ENCODE measurements around the gene TDRD10. TPM values are rescaled to one million over a fixed set of nuclear protein-coding genes. Genes with fewer than 3 reads are reported as not detected.

Gene TDRD10
- total and polyA plus RNA-seq, 2 of the 4 experiments (the other 2 are of a cell fraction): not detected

- Histone ChIP-seq H2AFZ (replicated peaks; ENCODE audit: low read length, poor library complexity) (no peak overlapping the region), H4K20me1 (ENCODE audit: insufficient read depth, low read length) (peaks cover 28% of the 10 kb centered on the region), H3K36me3 (ENCODE audit: control insufficient read depth, insufficient read depth, low read length) (peaks cover 56% of the 10 kb centered on the region), H3K27ac (ENCODE audit: insufficient read depth, low read length) (no peak overlapping the region), H3K27me3 (ENCODE audit: control insufficient read depth, insufficient read depth, low read length) (no peaks in the 10 kb centered on the region), H3K79me1 (ENCODE audit: low read depth in 1 of 2, low read length in 2 of 2) (peaks cover 0 to 17% of the 10 kb centered on the region in 2 experiments; a peak in 2 of 4 replicates), H3K14ac (replicated peaks; ENCODE audit: low read depth, low read length) (no peak overlapping the region), H2BK15ac (ENCODE audit: low read depth, low read length) (no peak overlapping the region), H3K9me1 (ENCODE audit: insufficient read depth, low read length) (peaks cover 15% of the 10 kb centered on the region), H3K23ac (ENCODE audit: low read depth, low read length) (no peak overlapping the region), H2AK9ac (replicated peaks; ENCODE audit: low read depth, low read length, poor library complexity) (no peak overlapping the region), H4K91ac (ENCODE audit: insufficient read depth, low read depth, low read length) (no peak overlapping the region), H2AK5ac (ENCODE audit: low read depth, low read length) (no peak overlapping the region), H4K5ac (ENCODE audit: low read depth, low read length) (no peak overlapping the region), H3K4ac (ENCODE audit: low read depth, low read length) (no peak overlapping the region), H3K4me1 (ENCODE audit: control insufficient read depth, insufficient read depth, low read length) (peaks cover 7% of the 10 kb centered on the region), H2BK20ac (ENCODE audit: low read depth, low read length) (no peak overlapping the region), H4K8ac (ENCODE audit: low read depth in 2 of 2, low read length in 2 of 2) (no peak overlapping the region), H3K4me2 (ENCODE audit: low read depth, low read length) (no peak overlapping the region), H3K9me3 (ENCODE audit: control insufficient read depth, insufficient read depth, low read length) (no peaks in the 10 kb centered on the region), H2BK120ac (ENCODE audit: low read depth, low read length) (no peak overlapping the region), H3K4me3 (ENCODE audit: insufficient read depth, low read depth, low read length) (no peak overlapping the region), H3K56ac (ENCODE audit: extremely low read depth, insufficient read depth, low read length) (no peak overlapping the region), H2BK5ac (ENCODE audit: low read depth, low read length, poor library complexity, severe bottlenecking) (no peak overlapping the region), H3K9ac (ENCODE audit: low read depth, low read length) (no peak overlapping the region), H3K18ac (ENCODE audit: low read depth, low read length) (no peak overlapping the region)
- TF ChIP-seq RAD21 (IDR thresholded peaks at IDR 0.05; ENCODE audit: low read length) (no peak), NFE2L2 (IDR thresholded peaks at IDR 0.05; ENCODE audit: low read depth, low read length) (no peak), USF2 (IDR thresholded peaks at IDR 0.05; ENCODE audit: low read depth, low read length) (no peak), MXI1 (IDR thresholded peaks at IDR 0.05; ENCODE audit: borderline replicate concordance, low read depth, low read length) (no peak), POLR2A (IDR thresholded peaks at IDR 0.05; ENCODE audit: low read depth, low read length) (no peak), BHLHE40 (IDR thresholded peaks at IDR 0.05; ENCODE audit: low read depth, low read length) (no peak), ELK1 (IDR thresholded peaks at IDR 0.05; ENCODE audit: borderline replicate concordance, low read depth, low read length) (no peak), MAZ (IDR thresholded peaks at IDR 0.05; ENCODE audit: borderline replicate concordance, low read depth, low read length) (no peak), CTCF (conservative IDR thresholded peaks at IDR 0.05; ENCODE audit: low read depth, low read length) (no peak), CEBPB (IDR thresholded peaks at IDR 0.05; ENCODE audit: low read depth, low read length) (no peak), MAFK (IDR thresholded peaks at IDR 0.05; ENCODE audit: low read depth, low read length) (no peak), RCOR1 (IDR thresholded peaks at IDR 0.05; ENCODE audit: insufficient replicate concordance, low read length) (no peak)
- dilution Hi-C loops (cut with HindIII; ENCODE audit: low sequenced_read_pairs, unreplicated experiment) (no loop called here), in situ Hi-C loops (cut with MboI; ENCODE audit: low sequenced_read_pairs) (no loop called here), intact Hi-C loops (cut with micrococcal nuclease) (no loop called here)
- ChIA-PET CTCF (no interaction called here), POLR2A (ENCODE audit: unreplicated experiment) (no interaction called here)
- 90% methylated on average over 2 of the region's 8 CpGs; no CpG with 5 or more reads in 1 of the 2 experiments for WGBS, 2 experiments (ENCODE audit: extremely low coverage in 2 of 2, insufficient read length in 1 of 2)
- ATAC-seq (ENCODE audit: low read depth) (no peak), DNase-seq (no peak)
- BruUV-seq (replicated peaks): no TSS peak
Observed at GRCh38 chr1:154579374-154579773, 77.4 kb downstream of the TDRD10 start.

Measured in IMR-90 (cell line).